WTC11 (cell line): ENCODE data around the gene GGTLC1. TPM values are rescaled to one million over a fixed set of nuclear protein-coding genes. Genes with fewer than 3 reads are reported as not detected.
"Not testable (repeated sequence)": the region's sequence is repeated elsewhere in the genome, so short reads cannot be mapped to it uniquely, and the experiment has no call there.

ENCODE experiments used
- ATAC-seq: fragments of 200-7000 bp; cut with Tn5 transposase; 2 replicates; pipeline ENCODE4 v1.10.0; 2021; ENCODE audit warnings: mild to moderate bottlenecking, moderate library complexity
- CTCF ChIA-PET: fragments of 300-600 bp; sonication (Branson Sonifier 250); formaldehyde crosslinking; loops from one replicate; lab custom pipeline; 2021; ENCODE audit warnings: antibody characterized with exemption; lab: Charles Lee
- POLR2A ChIA-PET: fragments of 350-600 bp; sonication (Branson Sonifier 250); formaldehyde crosslinking; loops from one replicate; lab custom pipeline; 2021; ENCODE audit warnings: antibody characterized with exemption; lab: Charles Lee
- DNase-seq: peaks from one replicate; pipeline ENCODE4 v3.0.0; 2021; ENCODE audit warnings: low spot score
- H3K27ac Mint-ChIP-seq: 2 replicates; pipeline ENCODE4 v1.8.0; 2021; ENCODE audit warnings: mixed read lengths
- H3K27me3 Mint-ChIP-seq: 2 replicates; pipeline ENCODE4 v1.8.0; 2021; ENCODE audit warnings: low read depth, mild to moderate bottlenecking, moderate library complexity, mixed read lengths
- H3K36me3 Mint-ChIP-seq: 2 replicates; pipeline ENCODE4 v1.8.0; 2021; ENCODE audit warnings: mixed read lengths
- H3K4me1 Mint-ChIP-seq: 2 replicates; pipeline ENCODE4 v1.8.0; 2022; ENCODE audit warnings: mixed read lengths
- H3K4me3 Mint-ChIP-seq: 2 replicates; pipeline ENCODE4 v1.8.0; 2021; ENCODE audit warnings: mild to moderate bottlenecking, moderate library complexity, mixed read lengths
- H3K9me3 Mint-ChIP-seq: 2 replicates; pipeline ENCODE4 v1.8.0; 2021; ENCODE audit warnings: mixed read lengths
- CBFB ChIP-seq: sonication (generic); formaldehyde crosslinking; IDR thresholded peaks from 2 replicates; pipeline ENCODE4 v1.8.1; 2022; ENCODE audit warnings: mild to moderate bottlenecking, low read depth, missing genetic modification reagents
- CREM ChIP-seq: sonication (generic); formaldehyde crosslinking; IDR thresholded peaks from 2 replicates; pipeline ENCODE4 v1.8.1; 2022; ENCODE audit warnings: mild to moderate bottlenecking, missing genetic modification reagents, moderate library complexity
- HMGA2 ChIP-seq: fragments of 250-450 bp; sonication (Bioruptor Pico); IDR thresholded peaks from 2 replicates; pipeline ENCODE4 v1.4.0; 2021; ENCODE audit warnings: mild to moderate bottlenecking, moderate library complexity
- KAT7 ChIP-seq: sonication (generic); formaldehyde crosslinking; IDR thresholded peaks from 2 replicates; pipeline ENCODE4 v1.8.1; 2023; ENCODE audit warnings: missing genetic modification reagents, mild to moderate bottlenecking, borderline replicate concordance
- MXD4 ChIP-seq: fragments of 250-450 bp; sonication (Bioruptor Pico); IDR thresholded peaks from 2 replicates; pipeline ENCODE4 v1.8.0; 2021; ENCODE audit warnings: mild to moderate bottlenecking, moderate library complexity, borderline replicate concordance
- MYBL2 ChIP-seq: sonication (generic); formaldehyde crosslinking; IDR thresholded peaks from 2 replicates; pipeline ENCODE4 v1.8.1; 2023; ENCODE audit warnings: mild to moderate bottlenecking, moderate library complexity, missing genetic modification reagents
- NFATC4 ChIP-seq: fragments of 250-450 bp; sonication (Bioruptor Pico); IDR thresholded peaks from 2 replicates; pipeline ENCODE4 v1.9.0; 2021; ENCODE audit warnings: mild to moderate bottlenecking
- NR1H2 ChIP-seq: sonication (generic); formaldehyde crosslinking; IDR thresholded peaks from 2 replicates; pipeline ENCODE4 v1.9.0; 2021; ENCODE audit warnings: mild to moderate bottlenecking, moderate library complexity, missing genetic modification reagents
- RORB ChIP-seq: fragments of 250-450 bp; sonication (Bioruptor Pico); IDR thresholded peaks from 2 replicates; pipeline ENCODE4 v1.9.0; 2021; ENCODE audit warnings: mild to moderate bottlenecking
- SMAD3 ChIP-seq: sonication (generic); formaldehyde crosslinking; IDR thresholded peaks from 2 replicates; pipeline ENCODE4 v1.8.0; 2022; ENCODE audit warnings: missing genetic modification reagents, mild to moderate bottlenecking, borderline replicate concordance
- ZNF416 ChIP-seq: fragments of 250-450 bp; sonication (Bioruptor Pico); IDR thresholded peaks from 2 replicates; pipeline ENCODE4 v1.9.0; 2021; ENCODE audit warnings: mild to moderate bottlenecking, inconsistent platforms
- ZNF423 ChIP-seq: fragments of 250-450 bp; sonication (Bioruptor Pico); IDR thresholded peaks from 2 replicates; pipeline ENCODE4 v2.1.2; 2022; ENCODE audit warnings: mild to moderate bottlenecking, moderate library complexity
- total RNA-seq: library from RNA; stranded (reverse); gene quantifications from 3 replicates; pipeline ENCODE4 v1.2.3, GENCODE V29; 2021
- TF ChIP-seq, protein P1 (sequence below): sonication (generic); formaldehyde crosslinking; IDR thresholded peaks from 2 replicates; pipeline ENCODE4 v1.8.1; 2023; ENCODE audit warnings: mild to moderate bottlenecking, missing genetic modification reagents
- TF ChIP-seq, protein P2 (sequence below): fragments of 250-450 bp; sonication (Bioruptor Pico); IDR thresholded peaks from 2 replicates; pipeline ENCODE4 v1.9.0; 2021; ENCODE audit warnings: mild to moderate bottlenecking
- TF ChIP-seq, protein P3 (sequence below): sonication (generic); formaldehyde crosslinking; IDR thresholded peaks from 2 replicates; pipeline ENCODE4 v1.8.1; 2022; ENCODE audit warnings: missing genetic modification reagents, borderline replicate concordance
- TF ChIP-seq, protein P4 (sequence below): sonication (generic); formaldehyde crosslinking; IDR thresholded peaks from 2 replicates; pipeline ENCODE4 v1.8.0; 2022; ENCODE audit warnings: mild to moderate bottlenecking, missing genetic modification reagents
- TF ChIP-seq, protein P5 (sequence below): sonication (generic); formaldehyde crosslinking; IDR thresholded peaks from 2 replicates; pipeline ENCODE4 v1.8.0; 2022; ENCODE audit warnings: mild to moderate bottlenecking, missing genetic modification reagents
- TF ChIP-seq, protein P6 (sequence below): sonication (generic); formaldehyde crosslinking; IDR thresholded peaks from 2 replicates; pipeline ENCODE4 v1.8.1; 2023; ENCODE audit warnings: mild to moderate bottlenecking, missing genetic modification reagents, borderline replicate concordance

GGTLC1 gene
- total RNA-seq, 1 experiment from 2014 or later = not detected

DNA sequence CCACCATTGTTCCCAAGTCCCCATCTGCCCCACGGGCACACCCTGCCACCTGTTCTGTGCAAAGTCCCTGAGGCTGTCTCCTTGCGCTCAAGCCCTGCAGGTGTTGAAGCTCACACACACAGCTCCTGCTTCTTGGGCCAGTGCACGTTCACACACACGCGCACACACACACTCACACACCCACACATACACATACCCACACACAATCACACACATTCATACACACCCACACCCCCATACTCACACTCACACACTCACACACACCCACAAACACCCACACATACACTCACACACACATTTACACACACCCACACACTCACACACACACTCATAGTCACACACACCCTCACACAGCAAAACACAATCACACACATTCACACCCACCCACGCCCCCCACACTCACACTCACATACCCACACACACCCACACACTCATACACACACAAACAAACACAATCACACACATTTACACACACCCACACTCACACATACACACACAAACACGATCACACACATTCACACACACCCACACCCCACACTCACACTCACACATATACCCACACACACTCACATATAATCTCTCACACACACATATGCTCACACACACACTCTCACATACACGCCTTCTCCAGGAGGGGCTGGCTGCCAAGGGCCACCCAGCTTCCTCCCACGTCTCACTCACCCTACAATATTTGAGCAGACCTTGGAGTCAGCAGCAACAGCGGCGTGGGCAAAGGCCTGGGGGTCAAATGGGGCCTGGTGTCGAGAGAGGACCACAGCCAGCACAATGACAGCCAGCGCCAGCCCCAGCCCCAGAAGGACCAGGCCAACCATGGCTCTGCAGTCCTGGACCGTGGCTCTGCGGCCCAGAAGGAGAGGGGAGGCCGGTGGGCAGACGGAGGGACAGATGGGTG lies 8.4 kb downstream of the GGTLC1 start:
- H3K36me3 Mint-ChIP-seq, DNase-seq, H3K4me3 Mint-ChIP-seq, CTCF ChIA-PET, H3K9me3 Mint-ChIP-seq, ATAC-seq, POLR2A ChIA-PET, H3K27me3 Mint-ChIP-seq, H3K4me1 Mint-ChIP-seq: not testable (repeated sequence)
- peak overlapping the region; percentile 7; the same call in 1 of the 2 replicates for H3K27ac Mint-ChIP-seq

DNA sequence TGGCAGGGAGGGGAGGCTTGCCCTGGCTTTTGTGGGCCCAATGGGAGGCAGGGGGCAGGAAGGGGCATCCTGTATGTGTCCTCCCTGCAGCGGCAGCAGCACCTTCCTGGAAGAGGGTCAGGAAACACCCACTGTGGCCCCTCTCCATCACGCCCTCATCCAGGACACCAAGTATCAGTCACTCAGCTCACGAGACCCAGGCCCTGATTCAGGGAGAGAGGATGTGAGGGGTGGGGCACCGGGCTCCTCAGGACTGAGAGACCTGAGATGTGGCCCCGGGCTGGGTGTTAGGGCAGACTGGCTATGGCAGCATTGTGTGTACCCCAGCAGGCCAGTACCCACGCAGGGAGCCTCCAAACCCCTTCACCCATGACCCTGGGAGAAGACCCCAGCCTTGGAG lies 9.2 kb downstream of the GGTLC1 start:
- H3K27ac Mint-ChIP-seq, H3K27me3 Mint-ChIP-seq, ATAC-seq, DNase-seq, H3K9me3 Mint-ChIP-seq, H3K36me3 Mint-ChIP-seq, POLR2A ChIA-PET, H3K4me3 Mint-ChIP-seq, H3K4me1 Mint-ChIP-seq: not testable (repeated sequence)
- CTCF ChIA-PET = interaction anchor here (1.5 kb wide), 1 partner anchor 90 kb away, joined by 6 read pairs; no protein-coding TSS in a partner anchor

DNA sequence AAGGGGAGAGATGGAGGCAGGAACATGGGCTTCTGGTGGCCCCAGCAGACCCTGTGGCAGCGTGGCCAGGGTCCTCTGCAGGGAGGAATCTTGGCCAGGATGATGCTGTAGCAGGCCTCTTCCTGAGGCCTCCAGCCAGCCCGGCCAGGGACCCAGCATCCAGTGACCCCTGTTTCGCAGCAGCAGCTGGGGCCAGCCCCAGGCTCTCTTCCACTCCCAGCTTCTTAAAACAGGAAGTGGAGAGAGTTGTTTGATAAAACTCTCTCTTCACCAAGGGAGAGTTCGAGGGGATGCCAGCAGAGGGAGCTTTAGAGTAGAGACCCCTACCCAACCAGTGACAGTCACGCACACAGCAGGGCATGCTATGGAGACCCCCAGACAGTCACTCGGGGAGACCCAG lies 10.1 kb downstream of the GGTLC1 start:
- H3K9me3 Mint-ChIP-seq, H3K4me3 Mint-ChIP-seq, H3K4me1 Mint-ChIP-seq, H3K27me3 Mint-ChIP-seq, H3K36me3 Mint-ChIP-seq, POLR2A ChIA-PET, H3K27ac Mint-ChIP-seq: not testable (repeated sequence)
- CTCF ChIA-PET = interaction anchor here (0.6 to 1.7 kb wide), 14 partner anchors 12 to 1541 kb away, joined by 3 to 24 read pairs (median 4); no protein-coding TSS in a partner anchor
- ATAC-seq (peak; percentile 71; the same call in 1 of the 2 replicates), DNase-seq (peak; percentile 63)

DNA sequence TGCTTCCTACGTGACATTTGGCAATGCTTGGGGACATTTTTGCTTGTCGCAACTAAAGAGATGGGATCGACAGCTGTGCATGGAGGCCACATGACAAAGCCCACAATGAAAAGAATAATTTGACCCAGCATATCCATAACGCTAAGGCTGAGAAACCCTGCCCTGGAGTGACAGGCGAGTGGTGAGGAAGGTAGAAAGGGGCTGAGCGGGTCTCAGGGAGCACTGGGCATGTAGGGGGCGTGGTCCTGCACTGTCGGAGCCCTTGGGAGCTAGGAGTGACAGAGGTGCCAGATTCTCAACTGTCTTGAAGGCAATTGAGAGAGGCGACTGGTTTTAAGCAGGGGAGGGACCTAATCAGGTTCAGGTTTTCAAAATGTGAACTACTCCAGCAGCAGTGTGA lies 13.6 kb downstream of the GGTLC1 start:
- peaks cover 21% of the 10 kb centered on the region for H3K4me1 Mint-ChIP-seq
- DNase-seq = no peak
- no peaks in the 10 kb centered on the region for H3K36me3 Mint-ChIP-seq
- H3K4me3 Mint-ChIP-seq = no peak overlapping the region
- H3K9me3 Mint-ChIP-seq = no peaks in the 10 kb centered on the region
- ChIA-PET CTCF (interaction anchor here (1.3 kb wide), 1 partner anchor 38 kb away, joined by 3 read pairs; no protein-coding TSS in a partner anchor), POLR2A (no interaction called here)
- H3K27me3 Mint-ChIP-seq = no peaks in the 10 kb centered on the region
- no peak overlapping the region for H3K27ac Mint-ChIP-seq
- no peak for ATAC-seq
- TF ChIP-seq, protein P1, sequence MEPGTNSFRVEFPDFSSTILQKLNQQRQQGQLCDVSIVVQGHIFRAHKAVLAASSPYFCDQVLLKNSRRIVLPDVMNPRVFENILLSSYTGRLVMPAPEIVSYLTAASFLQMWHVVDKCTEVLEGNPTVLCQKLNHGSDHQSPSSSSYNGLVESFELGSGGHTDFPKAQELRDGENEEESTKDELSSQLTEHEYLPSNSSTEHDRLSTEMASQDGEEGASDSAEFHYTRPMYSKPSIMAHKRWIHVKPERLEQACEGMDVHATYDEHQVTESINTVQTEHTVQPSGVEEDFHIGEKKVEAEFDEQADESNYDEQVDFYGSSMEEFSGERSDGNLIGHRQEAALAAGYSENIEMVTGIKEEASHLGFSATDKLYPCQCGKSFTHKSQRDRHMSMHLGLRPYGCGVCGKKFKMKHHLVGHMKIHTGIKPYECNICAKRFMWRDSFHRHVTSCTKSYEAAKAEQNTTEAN (CRISPR knock-in tag) = no peak
- no peak for TF ChIP-seq KAT7 (CRISPR knock-in tag)
- no peak for TF ChIP-seq HMGA2 (CRISPR knock-in tag)
- TF ChIP-seq NR1H2 = no peak
- no peak for TF ChIP-seq ZNF416 (CRISPR knock-in tag)
- no peak for TF ChIP-seq SMAD3 (CRISPR knock-in tag)
- no peak for TF ChIP-seq CREM (CRISPR knock-in tag)
- no peak for TF ChIP-seq NFATC4 (CRISPR knock-in tag)
- no peak for TF ChIP-seq CBFB (CRISPR knock-in tag)
- TF ChIP-seq, protein P2, sequence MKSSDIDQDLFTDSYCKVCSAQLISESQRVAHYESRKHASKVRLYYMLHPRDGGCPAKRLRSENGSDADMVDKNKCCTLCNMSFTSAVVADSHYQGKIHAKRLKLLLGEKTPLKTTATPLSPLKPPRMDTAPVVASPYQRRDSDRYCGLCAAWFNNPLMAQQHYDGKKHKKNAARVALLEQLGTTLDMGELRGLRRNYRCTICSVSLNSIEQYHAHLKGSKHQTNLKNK (CRISPR knock-in tag) = no peak
- TF ChIP-seq RORB (CRISPR knock-in tag) = no peak
- no peak for TF ChIP-seq MYBL2 (CRISPR knock-in tag)
- TF ChIP-seq, protein P3, sequence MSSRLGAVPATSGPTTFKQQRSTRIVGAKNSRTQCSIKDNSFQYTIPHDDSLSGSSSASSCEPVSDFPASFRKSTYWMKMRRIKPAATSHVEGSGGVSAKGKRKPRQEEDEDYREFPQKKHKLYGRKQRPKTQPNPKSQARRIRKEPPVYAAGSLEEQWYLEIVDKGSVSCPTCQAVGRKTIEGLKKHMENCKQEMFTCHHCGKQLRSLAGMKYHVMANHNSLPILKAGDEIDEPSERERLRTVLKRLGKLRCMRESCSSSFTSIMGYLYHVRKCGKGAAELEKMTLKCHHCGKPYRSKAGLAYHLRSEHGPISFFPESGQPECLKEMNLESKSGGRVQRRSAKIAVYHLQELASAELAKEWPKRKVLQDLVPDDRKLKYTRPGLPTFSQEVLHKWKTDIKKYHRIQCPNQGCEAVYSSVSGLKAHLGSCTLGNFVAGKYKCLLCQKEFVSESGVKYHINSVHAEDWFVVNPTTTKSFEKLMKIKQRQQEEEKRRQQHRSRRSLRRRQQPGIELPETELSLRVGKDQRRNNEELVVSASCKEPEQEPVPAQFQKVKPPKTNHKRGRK (CRISPR knock-in tag) = no peak
- TF ChIP-seq, protein P4, sequence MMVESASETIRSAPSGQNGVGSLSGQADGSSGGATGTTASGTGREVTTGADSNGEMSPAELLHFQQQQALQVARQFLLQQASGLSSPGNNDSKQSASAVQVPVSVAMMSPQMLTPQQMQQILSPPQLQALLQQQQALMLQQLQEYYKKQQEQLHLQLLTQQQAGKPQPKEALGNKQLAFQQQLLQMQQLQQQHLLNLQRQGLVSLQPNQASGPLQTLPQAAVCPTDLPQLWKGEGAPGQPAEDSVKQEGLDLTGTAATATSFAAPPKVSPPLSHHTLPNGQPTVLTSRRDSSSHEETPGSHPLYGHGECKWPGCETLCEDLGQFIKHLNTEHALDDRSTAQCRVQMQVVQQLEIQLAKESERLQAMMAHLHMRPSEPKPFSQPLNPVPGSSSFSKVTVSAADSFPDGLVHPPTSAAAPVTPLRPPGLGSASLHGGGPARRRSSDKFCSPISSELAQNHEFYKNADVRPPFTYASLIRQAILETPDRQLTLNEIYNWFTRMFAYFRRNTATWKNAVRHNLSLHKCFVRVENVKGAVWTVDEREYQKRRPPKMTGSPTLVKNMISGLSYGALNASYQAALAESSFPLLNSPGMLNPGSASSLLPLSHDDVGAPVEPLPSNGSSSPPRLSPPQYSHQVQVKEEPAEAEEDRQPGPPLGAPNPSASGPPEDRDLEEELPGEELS (CRISPR knock-in tag) = no peak
- no peak for TF ChIP-seq MXD4 (CRISPR knock-in tag)
- TF ChIP-seq, protein P5, sequence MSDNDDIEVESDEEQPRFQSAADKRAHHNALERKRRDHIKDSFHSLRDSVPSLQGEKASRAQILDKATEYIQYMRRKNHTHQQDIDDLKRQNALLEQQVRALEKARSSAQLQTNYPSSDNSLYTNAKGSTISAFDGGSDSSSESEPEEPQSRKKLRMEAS (CRISPR knock-in tag) = no peak
- TF ChIP-seq, protein P6, sequence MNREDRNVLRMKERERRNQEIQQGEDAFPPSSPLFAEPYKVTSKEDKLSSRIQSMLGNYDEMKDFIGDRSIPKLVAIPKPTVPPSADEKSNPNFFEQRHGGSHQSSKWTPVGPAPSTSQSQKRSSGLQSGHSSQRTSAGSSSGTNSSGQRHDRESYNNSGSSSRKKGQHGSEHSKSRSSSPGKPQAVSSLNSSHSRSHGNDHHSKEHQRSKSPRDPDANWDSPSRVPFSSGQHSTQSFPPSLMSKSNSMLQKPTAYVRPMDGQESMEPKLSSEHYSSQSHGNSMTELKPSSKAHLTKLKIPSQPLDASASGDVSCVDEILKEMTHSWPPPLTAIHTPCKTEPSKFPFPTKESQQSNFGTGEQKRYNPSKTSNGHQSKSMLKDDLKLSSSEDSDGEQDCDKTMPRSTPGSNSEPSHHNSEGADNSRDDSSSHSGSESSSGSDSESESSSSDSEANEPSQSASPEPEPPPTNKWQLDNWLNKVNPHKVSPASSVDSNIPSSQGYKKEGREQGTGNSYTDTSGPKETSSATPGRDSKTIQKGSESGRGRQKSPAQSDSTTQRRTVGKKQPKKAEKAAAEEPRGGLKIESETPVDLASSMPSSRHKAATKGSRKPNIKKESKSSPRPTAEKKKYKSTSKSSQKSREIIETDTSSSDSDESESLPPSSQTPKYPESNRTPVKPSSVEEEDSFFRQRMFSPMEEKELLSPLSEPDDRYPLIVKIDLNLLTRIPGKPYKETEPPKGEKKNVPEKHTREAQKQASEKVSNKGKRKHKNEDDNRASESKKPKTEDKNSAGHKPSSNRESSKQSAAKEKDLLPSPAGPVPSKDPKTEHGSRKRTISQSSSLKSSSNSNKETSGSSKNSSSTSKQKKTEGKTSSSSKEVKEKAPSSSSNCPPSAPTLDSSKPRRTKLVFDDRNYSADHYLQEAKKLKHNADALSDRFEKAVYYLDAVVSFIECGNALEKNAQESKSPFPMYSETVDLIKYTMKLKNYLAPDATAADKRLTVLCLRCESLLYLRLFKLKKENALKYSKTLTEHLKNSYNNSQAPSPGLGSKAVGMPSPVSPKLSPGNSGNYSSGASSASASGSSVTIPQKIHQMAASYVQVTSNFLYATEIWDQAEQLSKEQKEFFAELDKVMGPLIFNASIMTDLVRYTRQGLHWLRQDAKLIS (CRISPR knock-in tag) = no peak
- no peak for TF ChIP-seq ZNF423 (CRISPR knock-in tag)
